Measurements from ENCODE around the gene CDK5RAP2.
"Not testable (repeated sequence)": the region's sequence is repeated elsewhere in the genome, so short reads cannot be mapped to it uniquely, and the experiment has no call there.

CDK5RAP2 gene

DNA sequence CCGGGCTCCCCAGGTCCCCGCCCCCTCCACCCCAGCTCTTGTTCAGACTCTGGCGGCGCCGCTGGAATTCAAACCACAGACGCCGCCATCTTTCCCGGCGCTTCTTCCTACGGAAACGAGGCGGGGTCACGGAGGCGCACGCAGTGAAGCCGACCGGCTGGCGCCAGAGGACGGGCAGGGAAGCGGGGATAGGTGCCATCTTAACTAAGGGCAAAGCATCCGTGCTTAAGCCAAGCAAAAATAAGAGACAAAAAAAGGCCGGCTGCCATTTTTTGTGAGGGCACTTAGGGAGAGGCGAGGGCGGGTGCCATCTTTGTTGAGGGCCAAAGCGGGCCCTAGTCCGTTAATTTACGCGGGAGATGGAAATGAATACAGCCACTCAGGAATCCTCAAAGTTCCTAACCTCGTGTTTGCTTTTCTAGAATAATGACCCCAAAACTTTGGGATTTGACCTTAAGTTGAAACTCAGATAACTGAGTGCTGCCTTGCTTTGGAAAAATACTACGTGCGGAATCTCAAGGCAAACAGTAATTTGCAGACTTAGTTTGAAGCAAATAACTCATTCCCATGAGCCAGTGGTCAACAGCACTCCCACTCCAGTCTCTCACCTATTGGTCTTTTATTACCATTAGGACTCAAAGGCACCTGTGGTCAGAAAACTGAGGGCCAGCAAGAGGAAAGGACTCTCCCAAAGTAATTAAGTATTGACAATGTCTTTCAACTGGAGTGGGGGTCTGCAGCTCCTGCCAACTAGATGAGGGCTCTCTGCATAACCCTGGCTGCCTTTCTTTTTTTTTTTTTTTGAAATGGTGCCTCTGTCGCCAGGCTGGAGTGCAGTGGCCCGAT, at the start of gene CDK5RAP2:
Gene CDK5RAP2 (minus strand): TSS at position 117 of the 846 bp plus-strand sequence. CDS start 189 bp downstream, outside the sequence.
- DNase-seq = peak; percentile 93 to 95

DNA sequence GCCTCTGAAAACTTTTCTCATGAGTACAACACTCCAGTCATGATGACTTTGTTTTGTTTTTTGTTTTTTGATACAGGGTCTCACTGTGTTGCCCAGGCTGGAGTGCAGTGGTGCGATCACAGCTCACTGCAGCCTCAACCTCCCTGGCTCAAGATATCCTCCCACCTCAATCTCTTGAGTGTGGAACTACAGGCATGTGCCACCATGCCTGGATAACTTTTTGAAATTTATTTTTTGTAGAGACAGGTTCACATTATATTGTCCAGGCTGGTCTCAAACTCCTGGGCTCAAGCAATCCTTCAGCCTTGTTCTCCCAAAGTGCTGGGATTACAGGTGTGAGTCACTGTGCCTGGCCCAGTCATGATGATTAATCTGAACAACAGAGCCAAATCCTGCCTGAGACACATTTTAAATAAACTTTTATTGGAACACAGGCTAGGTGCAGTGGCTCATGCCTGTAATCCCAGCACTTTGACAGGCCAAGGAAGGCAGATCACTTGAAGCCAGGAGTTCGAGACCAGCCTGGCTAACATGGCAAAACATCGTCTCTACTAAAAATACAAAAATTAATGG, 49.0 kb upstream of the CDK5RAP2 start:
- not testable (repeated sequence) for DNase-seq

DNA sequence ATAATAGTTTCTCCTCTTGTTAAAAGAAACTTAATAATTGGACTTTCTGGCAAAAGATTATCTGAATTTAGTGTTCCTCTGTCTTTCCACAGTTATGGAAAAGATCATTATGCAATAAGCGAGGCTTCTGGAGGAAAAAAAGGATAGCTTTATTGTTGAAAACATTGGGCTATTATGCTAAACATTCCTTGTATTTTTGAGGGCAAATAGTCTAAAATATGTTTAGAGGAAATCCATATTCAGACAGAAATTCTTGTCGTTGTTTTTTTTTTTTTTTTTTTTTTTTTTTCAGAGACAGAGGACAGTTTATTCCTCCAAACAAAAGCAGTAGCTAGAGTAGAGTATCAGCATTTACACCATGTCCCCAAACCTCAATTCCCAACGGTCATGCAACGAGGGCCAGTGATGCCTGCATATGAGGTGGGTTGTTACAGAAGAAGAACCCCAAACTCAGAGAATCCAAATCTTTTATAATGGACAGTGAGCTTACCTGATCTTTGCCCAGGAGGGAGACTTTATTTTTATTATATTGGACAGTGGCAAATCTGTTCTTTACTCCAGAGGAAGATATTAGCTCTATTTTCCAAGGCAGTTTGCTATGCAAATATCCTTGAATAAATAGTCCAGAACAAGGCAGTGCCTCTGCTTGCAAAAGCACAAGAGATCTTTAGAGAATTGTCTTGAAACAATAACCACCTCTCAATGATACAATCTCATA, 48.4 kb upstream of the CDK5RAP2 start:
- no peak for DNase-seq

DNA sequence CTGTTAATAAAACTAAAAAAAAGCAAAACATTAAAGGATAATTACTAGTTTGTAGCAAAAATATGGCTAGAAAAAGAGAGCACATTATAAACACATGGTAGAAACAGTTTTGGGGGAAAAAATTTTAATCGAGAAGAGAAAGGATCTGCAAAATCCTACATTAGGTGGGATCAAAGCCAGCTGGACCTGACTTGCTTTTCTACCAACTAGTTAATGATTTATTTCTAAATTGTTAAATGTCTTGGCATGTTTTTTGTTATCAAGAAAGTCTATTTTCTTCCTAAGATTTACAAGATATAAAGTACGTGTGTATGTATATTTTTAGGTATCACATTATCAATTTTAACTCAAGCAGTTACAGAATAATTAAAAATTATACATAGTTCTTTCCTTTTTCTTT, 47.1 kb upstream of the CDK5RAP2 start:
- DNase-seq = no peak

DNA sequence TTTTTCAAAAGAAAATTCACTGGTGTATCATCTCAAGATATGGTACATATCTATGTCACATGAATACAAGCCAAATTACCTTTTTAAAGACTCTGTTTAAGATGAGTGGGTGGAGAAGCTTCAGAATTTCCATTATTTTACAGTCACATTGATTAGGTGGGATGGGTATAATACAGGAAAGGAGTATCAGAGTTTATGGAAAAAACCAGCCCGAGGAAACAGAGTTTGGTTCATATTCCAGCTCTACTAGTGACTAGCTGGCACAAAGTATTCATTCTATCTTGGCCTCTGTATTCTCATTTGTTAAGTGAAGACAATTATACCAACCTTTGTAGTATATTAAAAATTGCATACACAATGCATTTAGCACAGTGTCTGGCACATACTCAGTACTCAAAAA, 46.5 kb upstream of the CDK5RAP2 start:
- no peak for DNase-seq

DNA sequence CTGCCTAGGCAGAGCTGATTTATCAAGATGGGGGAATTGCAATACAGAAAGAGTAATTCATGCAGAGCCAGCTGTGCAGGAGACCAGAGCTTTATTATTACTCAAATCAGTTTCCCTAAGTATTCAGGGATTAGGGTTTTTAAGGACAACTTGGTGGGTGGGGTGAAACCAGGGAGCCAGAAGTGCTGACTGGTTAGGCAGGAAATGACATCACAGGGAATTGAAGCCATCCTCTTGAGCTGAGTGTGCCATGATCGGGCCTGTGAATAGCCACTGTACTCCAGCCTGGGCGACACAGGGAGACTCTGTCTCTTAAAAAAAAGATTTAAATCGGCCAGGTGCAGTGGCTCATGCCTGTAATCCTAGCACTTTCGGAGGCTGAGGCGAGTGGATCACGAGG, 45.3 kb upstream of the CDK5RAP2 start:
- DNase-seq = no peak

DNA sequence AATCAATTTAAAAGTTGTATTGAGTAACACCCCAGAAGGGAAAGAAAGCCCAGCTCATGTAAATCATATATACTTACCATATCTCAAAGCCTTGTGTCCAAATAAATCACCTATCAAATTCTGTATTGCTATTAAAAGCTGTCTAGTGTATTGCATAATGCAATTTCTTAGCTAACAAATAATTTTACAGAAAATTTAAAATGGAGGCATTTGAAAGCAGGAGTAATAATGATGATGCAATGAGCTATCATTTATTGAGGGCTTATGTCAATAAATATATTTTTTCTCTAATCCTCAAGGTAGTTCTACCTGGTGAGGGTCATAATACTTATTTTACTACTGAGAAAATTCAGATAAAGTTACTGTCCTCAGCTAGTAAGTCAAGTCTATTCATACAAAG, 42.8 kb upstream of the CDK5RAP2 start:
- no peak for DNase-seq

DNA sequence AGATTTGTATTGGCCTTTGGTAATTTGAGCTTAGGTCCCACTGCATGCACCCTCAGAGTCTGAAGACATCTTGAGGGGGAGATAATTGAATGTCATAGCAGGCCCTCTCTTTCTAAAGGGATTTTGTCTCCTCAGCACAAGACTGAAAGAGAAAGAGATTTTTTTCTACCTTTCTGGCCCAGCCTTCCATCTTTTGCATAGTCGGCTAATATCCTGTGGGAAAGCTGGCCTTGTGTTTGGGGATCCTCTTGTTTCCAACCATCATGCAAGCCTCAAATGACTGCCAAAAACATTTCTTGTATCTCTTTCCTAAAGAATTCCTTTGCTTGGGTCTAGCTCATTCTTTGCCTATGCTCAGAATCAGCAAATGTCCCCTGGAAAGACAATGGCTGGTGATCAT, 42.0 kb upstream of the CDK5RAP2 start:
- no peak for DNase-seq

DNA sequence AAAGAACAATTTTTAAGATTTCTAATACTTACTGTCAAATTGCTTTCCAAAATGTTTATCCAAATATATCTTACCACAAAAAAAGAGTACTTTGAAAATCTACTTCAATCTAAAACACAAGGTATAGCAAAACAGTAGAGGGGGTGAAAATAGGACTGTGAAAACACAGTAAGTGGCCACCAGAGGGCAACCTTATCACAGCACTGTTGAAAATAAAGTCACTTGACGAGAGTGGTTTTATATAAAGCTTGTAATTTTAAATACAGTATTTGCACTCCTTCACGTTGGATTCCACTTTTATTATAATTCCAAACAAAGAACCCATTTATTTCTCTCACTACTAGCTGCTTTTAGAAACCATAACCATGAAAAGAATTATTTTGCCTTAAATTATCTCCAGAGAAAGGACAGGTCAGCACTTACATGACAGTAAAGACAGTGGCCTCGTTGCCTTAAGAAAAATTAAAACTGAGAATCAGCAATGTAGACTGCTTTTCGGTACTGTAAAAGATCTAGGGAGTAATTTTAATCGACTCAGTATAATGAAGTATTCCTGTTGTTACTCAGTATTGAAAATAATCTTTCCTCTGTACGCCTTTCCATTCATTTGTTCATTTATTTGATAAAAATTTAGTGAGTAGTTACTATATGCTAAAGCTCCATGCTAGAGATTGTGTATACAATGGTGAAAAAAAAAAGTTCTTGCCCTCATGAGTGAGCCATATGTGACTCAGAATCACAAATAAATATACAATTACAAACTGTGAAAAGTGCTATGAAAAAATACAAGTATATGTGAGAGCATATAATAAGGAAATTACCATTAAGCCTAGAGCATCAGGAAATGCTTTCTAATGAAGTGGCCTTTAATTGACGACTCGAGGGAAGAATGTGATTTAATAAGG, 40.0 kb upstream of the CDK5RAP2 start:
- DNase-seq = peak; percentile 56 to 70

DNA sequence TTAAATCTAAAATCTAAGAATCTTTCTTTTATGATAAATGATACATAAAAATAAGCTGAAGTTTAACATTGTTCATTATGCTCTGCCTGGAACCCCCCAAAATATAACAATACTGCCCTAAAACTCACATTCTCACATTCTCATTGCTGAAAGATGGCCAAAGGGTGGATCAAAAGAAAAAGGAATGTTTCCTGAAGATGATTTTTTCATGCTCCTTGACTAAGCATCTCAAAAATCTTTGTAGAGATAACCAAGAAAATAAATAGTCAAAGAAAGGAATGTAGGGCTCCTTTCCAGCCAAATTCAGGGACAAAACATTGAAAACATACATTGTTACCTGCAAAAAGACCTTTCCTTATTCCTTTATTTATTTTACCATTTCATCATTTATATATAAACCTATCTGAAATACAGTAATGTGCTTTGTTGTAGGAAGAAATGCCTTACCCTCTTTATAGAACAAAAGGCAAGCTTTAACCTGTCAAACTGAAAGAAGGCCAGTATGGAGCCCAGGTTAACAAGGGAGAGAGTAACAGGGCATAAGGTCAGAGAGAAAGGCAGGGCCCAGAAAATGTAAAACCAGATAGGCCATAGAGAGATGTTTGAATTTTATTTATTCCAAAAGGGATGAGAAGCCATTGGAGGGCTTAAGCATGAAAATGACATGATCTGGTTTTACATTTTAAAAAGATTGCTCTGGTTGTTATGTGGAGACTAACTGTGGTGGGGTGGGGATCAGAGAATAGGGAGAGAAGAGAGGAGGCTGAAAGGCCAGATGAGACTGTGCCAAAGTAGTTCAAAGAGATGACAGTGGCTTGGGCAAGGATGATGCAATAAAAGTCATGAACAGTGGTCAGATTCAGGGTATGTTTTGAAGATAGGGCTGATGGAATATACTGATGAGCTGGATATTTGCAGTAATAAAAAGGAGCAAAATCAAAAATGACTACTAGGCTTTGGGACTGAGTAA, 37.3 kb upstream of the CDK5RAP2 start:
- DNase-seq = no peak

DNA sequence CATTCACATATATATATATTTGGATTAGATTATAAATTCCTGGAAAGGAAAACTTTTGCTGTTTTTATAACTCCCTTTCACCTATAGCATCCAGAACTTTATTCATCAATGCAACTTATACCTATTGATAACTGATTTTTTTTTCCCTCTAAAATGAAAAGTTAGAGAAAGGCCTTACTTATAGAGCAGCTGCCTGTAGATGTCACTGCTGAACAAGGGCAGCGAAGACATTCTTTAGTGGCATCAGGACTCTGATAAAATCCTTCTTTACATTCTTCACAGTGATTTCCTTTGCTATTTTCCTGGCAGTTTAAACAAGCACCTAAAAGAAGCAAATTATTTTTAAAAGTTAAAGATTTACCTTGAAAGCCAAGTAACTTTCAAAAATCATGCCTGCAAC, 32.3 kb upstream of the CDK5RAP2 start:
- no peak for DNase-seq

DNA sequence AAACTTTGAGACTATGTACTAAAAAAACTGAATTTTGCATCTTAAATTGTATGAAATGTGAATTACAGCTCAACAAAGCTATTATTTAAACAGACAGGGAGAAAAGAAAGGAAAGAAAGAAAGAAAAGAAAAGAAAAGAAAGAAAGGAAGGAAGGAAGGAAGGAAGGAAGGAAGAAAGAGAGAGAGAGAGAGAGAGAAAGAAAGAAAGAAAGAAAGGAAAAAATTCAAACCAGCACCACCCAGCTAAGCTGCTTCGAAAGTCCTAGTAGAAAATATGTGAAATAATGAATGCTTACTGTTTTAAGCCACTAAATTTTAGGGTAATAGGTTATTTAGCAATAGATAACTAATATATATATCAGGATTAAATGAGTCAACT, 31.7 kb upstream of the CDK5RAP2 start:
- no peak for DNase-seq

DNA sequence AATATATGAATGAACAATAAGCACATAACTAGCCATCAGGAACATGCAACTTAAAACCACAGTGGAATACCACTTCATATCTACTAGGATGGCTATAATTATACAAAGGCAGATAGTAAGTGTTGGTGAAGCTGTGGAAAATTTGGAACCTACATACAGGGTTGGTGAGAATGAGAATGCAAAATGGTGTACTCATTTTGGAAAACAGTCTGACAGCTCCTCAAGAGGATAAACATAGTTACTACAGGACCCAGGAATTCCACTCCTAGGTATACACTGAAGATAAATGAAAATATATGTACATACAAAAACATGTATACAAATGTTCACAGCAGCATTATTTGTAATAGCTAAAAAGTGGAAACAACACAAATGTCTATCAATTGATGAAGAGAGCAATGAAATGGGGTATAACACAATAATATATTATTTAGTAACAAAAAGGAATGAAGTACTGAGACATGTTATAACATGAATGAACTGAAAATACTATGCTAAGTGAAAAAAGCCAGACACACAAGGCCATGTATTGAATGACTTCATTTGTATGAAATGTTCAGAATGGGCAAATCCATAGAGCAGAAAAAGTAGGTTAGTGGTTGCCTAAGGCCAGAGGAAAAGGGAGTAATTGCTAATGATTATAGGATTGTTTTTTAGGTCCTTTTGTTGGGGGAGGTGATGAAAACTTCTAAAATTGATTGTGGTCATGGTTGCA, 31.2 kb upstream of the CDK5RAP2 start:
- no peak for DNase-seq

DNA sequence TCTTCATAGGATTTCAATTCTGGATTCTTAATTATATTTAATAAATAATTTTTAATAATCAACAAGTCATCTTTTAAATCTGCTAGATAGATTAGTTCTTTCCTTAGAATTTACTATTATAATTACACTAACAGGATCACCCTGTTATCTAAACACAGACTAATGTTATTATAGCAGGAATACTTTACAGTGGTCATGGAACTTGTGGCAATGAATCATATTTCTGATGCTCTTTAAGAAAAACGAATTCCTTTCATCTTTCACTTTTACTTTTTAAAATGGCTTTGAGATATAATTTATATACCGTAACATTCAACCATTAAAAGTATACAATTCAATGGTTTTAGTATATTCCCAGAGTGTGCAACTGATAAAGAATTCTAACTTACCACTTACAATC, 29.7 kb upstream of the CDK5RAP2 start:
- DNase-seq = no peak

DNA sequence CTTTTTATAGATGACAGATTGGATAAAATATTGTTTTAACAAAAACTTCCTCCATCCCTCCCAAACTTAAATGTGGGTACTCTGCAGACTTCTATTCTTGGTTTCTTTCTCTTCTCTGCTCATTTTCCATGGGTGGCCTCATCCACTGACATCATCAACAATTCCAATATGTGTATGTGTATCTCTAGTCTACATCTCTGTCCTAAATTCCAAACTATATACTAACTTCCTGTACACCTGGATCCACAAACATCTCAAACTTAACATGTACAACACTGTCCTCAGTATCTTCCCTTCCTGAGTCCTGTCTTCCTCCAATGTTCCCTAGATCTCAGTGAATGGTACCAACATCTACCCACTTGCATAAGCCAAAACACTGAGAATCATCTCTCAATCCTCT, 28.5 kb upstream of the CDK5RAP2 start:
- DNase-seq = no peak

DNA sequence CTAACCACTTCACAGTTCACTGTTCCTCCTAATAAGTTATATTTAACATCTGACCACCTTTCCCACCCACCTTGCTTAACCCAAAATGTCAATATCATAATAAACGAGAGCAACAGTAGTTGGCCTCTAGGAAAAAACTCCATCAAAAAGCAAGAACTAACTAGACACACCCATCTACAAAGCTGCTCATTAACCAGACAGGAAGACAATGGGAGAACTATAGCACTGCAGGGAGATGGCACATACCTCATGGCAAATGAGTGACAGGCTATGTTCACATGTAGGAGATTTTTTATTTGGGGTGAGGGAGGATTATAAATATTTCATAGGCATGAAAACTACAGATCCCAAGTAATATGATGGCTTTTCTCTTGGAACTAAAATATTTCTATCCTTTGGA, 23.6 kb upstream of the CDK5RAP2 start:
- DNase-seq = no peak

DNA sequence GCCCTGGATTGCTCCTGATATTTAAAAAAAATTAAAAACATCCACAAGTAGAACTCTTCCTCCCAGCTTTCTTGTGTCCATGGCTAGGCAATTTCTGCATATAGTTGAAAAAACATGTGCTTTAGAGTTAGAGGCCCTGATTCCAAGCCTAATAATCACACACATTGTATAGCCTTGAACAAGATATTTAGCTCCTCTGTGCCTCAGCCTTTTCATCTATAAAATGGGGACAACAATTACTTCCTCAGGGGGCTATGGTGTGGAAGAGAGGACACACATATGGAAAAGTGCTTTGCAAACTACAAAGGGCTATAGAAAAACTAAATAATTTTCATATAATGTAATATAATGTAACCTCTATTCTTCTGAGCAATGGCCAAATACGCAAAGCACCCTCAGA, 23.0 kb upstream of the CDK5RAP2 start:
- DNase-seq = no peak

DNA sequence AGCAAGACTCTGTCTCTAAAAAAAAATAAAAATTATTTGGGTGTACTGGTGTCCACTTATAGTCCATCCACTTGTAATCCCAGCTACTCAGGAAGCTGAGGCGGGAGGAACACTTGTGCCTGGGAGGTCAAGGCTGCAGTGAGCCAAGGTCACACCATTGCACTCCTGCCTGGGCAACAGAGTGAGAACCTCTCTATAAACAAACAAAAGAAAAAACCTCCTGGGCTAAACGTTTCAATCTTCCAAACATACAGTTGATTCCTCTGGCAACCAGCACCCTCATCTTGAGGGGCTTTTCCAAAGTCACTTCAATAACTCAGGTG, 13.9 kb upstream of the CDK5RAP2 start:
- no peak for DNase-seq

DNA sequence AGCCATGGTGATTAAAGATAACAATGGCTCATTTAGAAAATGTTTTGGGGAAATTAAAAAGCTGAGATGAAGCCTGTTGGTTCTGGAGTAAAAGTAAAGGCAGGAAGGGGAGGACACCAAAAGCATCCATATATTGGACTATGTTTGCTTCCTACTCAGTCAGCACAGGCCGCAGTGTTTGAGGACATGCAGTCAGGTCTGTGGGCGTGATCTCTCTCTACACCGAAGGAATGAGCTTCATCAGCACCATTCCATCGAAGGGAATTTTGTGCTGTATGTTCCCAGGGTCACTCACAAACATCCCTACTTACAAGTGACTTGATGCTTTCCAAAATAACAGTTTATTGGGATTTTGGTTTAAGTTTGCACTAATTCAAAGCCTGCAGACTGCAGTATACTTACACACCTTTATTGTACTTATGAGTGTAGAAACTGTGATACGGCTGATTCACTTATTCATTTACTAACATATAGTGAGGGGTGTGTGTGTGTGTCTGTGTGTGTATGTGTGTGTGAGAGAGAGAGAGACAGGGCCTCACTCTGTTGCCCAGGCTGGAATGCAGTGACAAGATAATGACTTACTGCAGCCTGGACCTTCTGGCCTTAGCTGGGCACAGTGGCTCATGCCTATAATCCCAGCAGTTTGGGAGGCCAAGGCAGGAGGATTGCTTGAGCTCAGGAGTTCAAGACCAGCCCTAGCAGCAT, 13.4 kb upstream of the CDK5RAP2 start:
- no peak for DNase-seq

DNA sequence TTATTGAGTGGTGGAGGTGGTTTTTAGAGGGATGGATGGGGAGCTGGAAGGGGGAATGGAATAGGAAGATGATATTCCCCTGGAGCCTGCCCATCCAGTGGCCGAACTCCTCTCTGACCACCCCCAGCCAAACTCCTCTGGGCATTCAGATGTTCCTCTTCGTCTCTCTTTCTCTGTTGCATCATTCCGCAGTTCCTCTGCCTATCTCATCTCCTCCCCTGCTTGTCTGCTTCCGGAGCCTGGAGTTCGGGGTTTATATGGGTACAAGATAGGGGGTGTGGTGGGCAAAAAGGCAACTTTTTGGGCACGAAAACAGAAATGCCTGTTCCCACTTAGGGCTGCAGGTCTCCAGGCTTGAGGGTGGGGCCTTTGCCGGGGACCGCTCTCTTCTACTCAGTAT, 12.2 kb upstream of the CDK5RAP2 start:
- no peak for DNase-seq

DNA sequence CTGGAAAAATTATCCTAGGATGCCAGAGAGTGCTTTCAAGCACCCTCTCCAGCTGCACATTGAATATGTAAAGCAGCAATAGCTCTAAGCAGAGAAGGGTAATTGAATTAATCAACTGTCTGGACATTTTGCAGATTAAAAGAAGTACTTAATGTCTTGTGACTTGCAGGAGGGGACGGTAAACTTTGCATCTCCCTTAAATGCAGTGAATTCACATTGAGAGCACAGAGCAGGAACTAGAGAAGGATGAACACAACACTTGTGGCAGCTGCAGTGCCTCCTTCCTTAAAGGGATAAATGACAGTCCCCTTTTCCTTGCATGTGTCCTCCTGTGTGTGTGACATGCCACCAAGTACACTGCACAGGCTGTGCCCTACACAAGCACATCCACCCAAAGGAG, 7.4 kb upstream of the CDK5RAP2 start:
- DNase-seq = no peak

Data from CD4-positive, alpha-beta T cell treated with Interferon alpha-2 for 1 hour (primary cell).